ENCODE results near the gene NOL7. TPM values are rescaled to one million over a fixed set of nuclear protein-coding genes. Genes with fewer than 3 reads are reported as not detected.

NOL7 gene
- total and polyA plus RNA-seq, 9 of the 15 experiments (the other 6 are each of a cell fraction or from before 2014, with no cell fraction given) = 19.4 to 235 (median 157) TPM

GRCh38 chr6:13574149-13574570, 41.0 kb upstream of the NOL7 start (continued):
- TF ChIP-seq CCAR2 (IDR thresholded peaks at IDR 0.05; ENCODE audit: low read depth, low read length) (no peak), MAFG (tag; conservative IDR thresholded peaks at IDR 0.05) (no peak), WHSC1 (IDR thresholded peaks at IDR 0.05; ENCODE audit: low read length) (no peak), CREB3 (tag; conservative IDR thresholded peaks at IDR 0.05; ENCODE audit: low read depth) (no peak), BCL6 (CRISPR knock-in tag; IDR thresholded peaks at IDR 0.05) (no peak), ASH1L (IDR thresholded peaks at IDR 0.05; ENCODE audit: borderline replicate concordance, low read depth, partially characterized antibody) (no peak), RBFOX2 (IDR thresholded peaks at IDR 0.05; ENCODE audit: low read depth, low read length) (no peak), ZNF395 (CRISPR knock-in tag; IDR thresholded peaks at IDR 0.05) (0 out of 2 replicates have a peak, but pooled peaks have one; percentile 39), TOE1 (IDR thresholded peaks at IDR 0.05; ENCODE audit: borderline replicate concordance) (no peak), TOE1 (CRISPR knock-in tag; IDR thresholded peaks at IDR 0.05; ENCODE audit: borderline replicate concordance, low read depth) (no peak), HDGF (IDR thresholded peaks at IDR 0.05) (no peak), GABPA (tag; conservative IDR thresholded peaks at IDR 0.05; ENCODE audit: low read depth) (no peak), ZNF436 (CRISPR knock-in tag; IDR thresholded peaks at IDR 0.05) (no peak), ZNF274 (IDR thresholded peaks at IDR 0.05; ENCODE audit: borderline replicate concordance, low read depth, low read length) (no peak), PYGO2 (tag; IDR thresholded peaks at IDR 0.05) (no peak), PPARD (CRISPR knock-in tag; IDR thresholded peaks at IDR 0.05) (no peak), ZNF124 (CRISPR knock-in tag; IDR thresholded peaks at IDR 0.05) (no peak), ZBTB33 (CRISPR knock-in tag; IDR thresholded peaks at IDR 0.05) (no peak), ZBTB5 (IDR thresholded peaks at IDR 0.05) (no peak), POLR3G (IDR thresholded peaks at IDR 0.05; ENCODE audit: extremely low read depth, insufficient read length, insufficient replicate concordance) (no peak), RBM34 (IDR thresholded peaks at IDR 0.05; ENCODE audit: borderline replicate concordance, insufficient read depth, low read length) (no peak), PML (IDR thresholded peaks at IDR 0.05; ENCODE audit: low read length) (no peak), YBX1 (IDR thresholded peaks at IDR 0.05) (no peak), ILF3 (IDR thresholded peaks at IDR 0.05; ENCODE audit: borderline replicate concordance) (peak; percentile 91), NFE2 (IDR thresholded peaks at IDR 0.05; ENCODE audit: low read depth) (peak; percentile 6; the same call in 1 of the 2 replicates), ARHGAP35 (IDR thresholded peaks at IDR 0.05; ENCODE audit: partially characterized antibody) (no peak)
